ENCODE data around the gene ZNF423.

The ZNF423 gene

GRCh38 chr16:49469311-49469670, 386.6 kb downstream of the ZNF423 start:
- peaks cover 0 to 10% of the 10 kb centered on the region in 2 donors for H3K27me3 ChIP-seq
- TF ChIP-seq CTCF (IDR thresholded peaks at IDR 0.05): no peak
- H3K9me3 ChIP-seq: no peaks in the 10 kb centered on the region
- intact Hi-C loops (cut with DNase I; ENCODE audit: low total_unique reads): no loop called here
- no peak overlapping the region for H3K27ac ChIP-seq
- H3K36me3 ChIP-seq: no peaks in the 10 kb centered on the region
- DNase-seq: no peak
- no peaks in the 10 kb centered on the region for H3K4me1 ChIP-seq
- no peak overlapping the region for H3K4me3 ChIP-seq

- intact Hi-C loops (cut with DNase I; ENCODE audit: low total_unique reads): no loop called here
- no peak overlapping the region for H3K27ac ChIP-seq
- no peaks in the 10 kb centered on the region for H3K36me3 ChIP-seq
- no peak overlapping the region for H3K4me3 ChIP-seq
- H3K9me3 ChIP-seq: no peaks in the 10 kb centered on the region
- TF ChIP-seq CTCF (IDR thresholded peaks at IDR 0.05): no peak
- no peaks in the 10 kb centered on the region for H3K4me1 ChIP-seq
- DNase-seq: no peak
- H3K27me3 ChIP-seq: peaks cover 0 to 15% of the 10 kb centered on the region in 2 donors
Observed at GRCh38 chr16:49468611-49469310, 387.2 kb downstream of the ZNF423 start.

GRCh38 chr16:49467540-49468372, 388.2 kb downstream of the ZNF423 start:
- TF ChIP-seq CTCF (IDR thresholded peaks at IDR 0.05): no peak
- Histone ChIP-seq H3K4me3 (no peak overlapping the region), H3K4me1 (no peaks in the 10 kb centered on the region), H3K27ac (no peak overlapping the region), H3K27me3 (peaks cover 0 to 24% of the 10 kb centered on the region in 2 donors), H3K9me3 (no peaks in the 10 kb centered on the region), H3K36me3 (no peaks in the 10 kb centered on the region)
- peak in 1 of 2 donors; percentile 51 for DNase-seq
- intact Hi-C loops (cut with DNase I; ENCODE audit: low total_unique reads): no loop called here

- Histone ChIP-seq H3K36me3 (no peaks in the 10 kb centered on the region), H3K4me3 (no peak overlapping the region), H3K9me3 (no peaks in the 10 kb centered on the region), H3K27me3 (peaks cover 0 to 26% of the 10 kb centered on the region in 2 donors), H3K4me1 (no peaks in the 10 kb centered on the region), H3K27ac (no peak overlapping the region)
- DNase-seq: peak in 1 of 2 donors; percentile 39
- intact Hi-C loops (cut with DNase I; ENCODE audit: low total_unique reads): no loop called here
- no peak for TF ChIP-seq CTCF (IDR thresholded peaks at IDR 0.05)
Observed at GRCh38 chr16:49466881-49467280, 389.0 kb downstream of the ZNF423 start.

GRCh38 chr16:49466529-49466831, 389.4 kb downstream of the ZNF423 start:
- TF ChIP-seq CTCF (IDR thresholded peaks at IDR 0.05): no peak
- DNase-seq: no peak
- no peaks in the 10 kb centered on the region for H3K4me1 ChIP-seq
- peaks cover 0 to 30% of the 10 kb centered on the region in 2 donors for H3K27me3 ChIP-seq
- H3K27ac ChIP-seq: no peak overlapping the region
- intact Hi-C loops (cut with DNase I; ENCODE audit: low total_unique reads): no loop called here
- no peak overlapping the region for H3K4me3 ChIP-seq
- H3K9me3 ChIP-seq: no peaks in the 10 kb centered on the region
- no peaks in the 10 kb centered on the region for H3K36me3 ChIP-seq

Measured in tibial artery (tissue), 4 donors.